Smooth muscle cell (in vitro differentiated cells): ENCODE results near the gene PLPPR4. TPM values are rescaled to one million over a fixed set of nuclear protein-coding genes. Genes with fewer than 3 reads are reported as not detected.

Experiments
- DNase-seq: peaks from one replicate; lab custom pipeline; 2025; ENCODE audit not compliant: unreplicated experiment; lab: John Stamatoyannopoulos, UW
- H2AFZ ChIP-seq: fragments of 200-600 bp; sonication (generic); 2 replicates; pipeline ENCODE4 v1.6.0; 2016; ENCODE audit warnings: antibody characterized with exemption, low read depth, mild to moderate bottlenecking
- H3F3A ChIP-seq: fragments of 200-600 bp; sonication (generic); 2 replicates; pipeline ENCODE4 v1.6.0; 2017; ENCODE audit warnings: antibody characterized with exemption, low read depth
- H3K27ac ChIP-seq: fragments of 200-600 bp; sonication (generic); 2 replicates; pipeline ENCODE4 v1.5.1; 2016; ENCODE audit warnings: low read depth, mild to moderate bottlenecking
- H3K27me3 ChIP-seq: fragments of 200-600 bp; sonication (generic); 2 replicates; pipeline ENCODE4 v1.6.1; 2016; ENCODE audit warnings: low read depth, mild to moderate bottlenecking
- H3K36me3 ChIP-seq: fragments of 200-600 bp; sonication (generic); 2 replicates; pipeline ENCODE4 v1.5.1; 2016; ENCODE audit warnings: low read depth
- H3K4me1 ChIP-seq: fragments of 200-600 bp; sonication (generic); 2 replicates; pipeline ENCODE4 v1.5.1; 2016; ENCODE audit warnings: low read depth
- H3K4me2 ChIP-seq: fragments of 200-600 bp; sonication (generic); 2 replicates; pipeline ENCODE4 v1.6.0; 2016; ENCODE audit warnings: mild to moderate bottlenecking
- H3K4me3 ChIP-seq: fragments of 200-600 bp; sonication (generic); 2 replicates; pipeline ENCODE4 v1.5.1; 2016; ENCODE audit warnings: mild to moderate bottlenecking
- H3K79me2 ChIP-seq: fragments of 200-600 bp; sonication (generic); 2 replicates; pipeline ENCODE4 v1.6.0; 2016; ENCODE audit warnings: low read depth, mild to moderate bottlenecking
- H3K9ac ChIP-seq: fragments of 200-600 bp; sonication (generic); 2 replicates; pipeline ENCODE4 v1.6.0; 2016; ENCODE audit warnings: low read depth
- H3K9me3 ChIP-seq: fragments of 200-600 bp; sonication (generic); replicated peaks from 2 replicates; pipeline ENCODE4 v1.5.1; 2016; ENCODE audit warnings: low read depth
- H4K20me1 ChIP-seq: fragments of 200-600 bp; sonication (generic); 2 replicates; pipeline ENCODE4 v1.6.0; 2016; ENCODE audit warnings: low read depth
- CTCF ChIP-seq: fragments of 200-600 bp; sonication (generic); IDR thresholded peaks from 2 replicates; pipeline ENCODE4 v1.5.1; 2017; ENCODE audit warnings: borderline replicate concordance, mild to moderate bottlenecking, antibody characterized with exemption; ENCODE audit not compliant: insufficient read depth, poor library complexity, severe bottlenecking
- WGBS: methylation state at CpG from one replicate; pipeline ENCODE4 v1.1.7; 2016; ENCODE audit warnings: low lambda C conversion rate; 5-methylcytosine and 5-hydroxymethylcytosine counted together
- polyA plus RNA-seq: library from polyadenylated mRNA; unstranded; fragments of >200 nt; fragmentation: Nextera tagmentation; extraction: Ambion mirVana; gene quantifications from 2 replicates; pipeline ENCODE4 v1.2.1, GENCODE V29; 2016
- total RNA-seq: library from RNA; depleted of rRNA; stranded (reverse); fragments of >200 nt; gene quantifications from 2 replicates; pipeline ENCODE4 v1.2.3, GENCODE V29; 2014

The PLPPR4 gene
- total and polyA plus RNA-seq, 2 experiments from 2014 or later = 4.6 to 8.4 TPM

- 87% methylated on average over 15 of the region's 15 CpGs for WGBS
- no peak overlapping the region for H3K4me2 ChIP-seq
- H3F3A ChIP-seq = no peaks in the 10 kb centered on the region
- H3K4me1 ChIP-seq = no peaks in the 10 kb centered on the region
- H3K79me2 ChIP-seq = no peaks in the 10 kb centered on the region
- H3K9me3 ChIP-seq = no peaks in the 10 kb centered on the region
- H3K27me3 ChIP-seq = no peaks in the 10 kb centered on the region
- H3K4me3 ChIP-seq = no peak overlapping the region
- H4K20me1 ChIP-seq = no peaks in the 10 kb centered on the region
- no peak for DNase-seq
- no peaks in the 10 kb centered on the region for H3K36me3 ChIP-seq
- no peak overlapping the region for H3K9ac ChIP-seq
- TF ChIP-seq CTCF = no peak
- no peak overlapping the region for H2AFZ ChIP-seq
- H3K27ac ChIP-seq = no peak overlapping the region
Measured at GRCh38 chr1:99306644-99307043, 42.4 kb downstream of the PLPPR4 start.

- Histone ChIP-seq H3K36me3 (peaks cover 3% of the 10 kb centered on the region), H3F3A (no peaks in the 10 kb centered on the region), H3K4me3 (no peak overlapping the region), H3K4me1 (no peaks in the 10 kb centered on the region), H4K20me1 (no peaks in the 10 kb centered on the region), H3K9me3 (peaks cover 3% of the 10 kb centered on the region), H2AFZ (no peak overlapping the region), H3K79me2 (no peaks in the 10 kb centered on the region), H3K27ac (no peak overlapping the region), H3K4me2 (no peak overlapping the region), H3K9ac (no peak overlapping the region), H3K27me3 (no peaks in the 10 kb centered on the region)
- TF ChIP-seq CTCF = no peak
- DNase-seq = no peak
- WGBS = 84% methylated on average over 1 of the region's 1 CpG
Measured at GRCh38 chr1:99315305-99315704, 51.0 kb downstream of the PLPPR4 start.

GRCh38 chr1:99326215-99326949, 62.1 kb downstream of the PLPPR4 start:
- Histone ChIP-seq H3K36me3 (no peaks in the 10 kb centered on the region), H2AFZ (no peak overlapping the region), H3F3A (no peaks in the 10 kb centered on the region), H3K79me2 (no peaks in the 10 kb centered on the region), H3K9ac (no peak overlapping the region), H3K9me3 (no peaks in the 10 kb centered on the region), H3K27me3 (no peaks in the 10 kb centered on the region), H3K4me2 (no peak overlapping the region), H3K4me3 (no peak overlapping the region), H3K4me1 (no peaks in the 10 kb centered on the region), H3K27ac (no peak overlapping the region), H4K20me1 (no peaks in the 10 kb centered on the region)
- no peak for DNase-seq
- WGBS = 93% methylated on average over 3 of the region's 3 CpGs
- peak; percentile 21 for TF ChIP-seq CTCF

GRCh38 chr1:99327357-99327756, 63.1 kb downstream of the PLPPR4 start:
- no peak for DNase-seq
- WGBS = 62% methylated on average over 3 of the region's 3 CpGs
- H3K27me3 ChIP-seq = no peaks in the 10 kb centered on the region

More at GRCh38 chr1:99327357-99327756, 63.1 kb downstream of the PLPPR4 start:
- Histone ChIP-seq H3F3A (no peaks in the 10 kb centered on the region), H3K4me3 (no peak overlapping the region), H4K20me1 (no peaks in the 10 kb centered on the region), H3K79me2 (no peaks in the 10 kb centered on the region), H3K4me1 (no peaks in the 10 kb centered on the region), H3K9ac (no peak overlapping the region), H3K27ac (no peak overlapping the region), H3K4me2 (no peak overlapping the region), H3K9me3 (no peaks in the 10 kb centered on the region), H3K36me3 (no peaks in the 10 kb centered on the region), H2AFZ (no peak overlapping the region)
- no peak for TF ChIP-seq CTCF
